K562 (cell line): Measurements from ENCODE around the gene MORF4L1. TPM values are rescaled to one million over a fixed set of nuclear protein-coding genes. Genes with fewer than 3 reads are reported as not detected.

Experiments
- ARID4B ChIP-seq: sonication (generic); formaldehyde crosslinking; IDR thresholded peaks from 2 replicates; pipeline ENCODE4 v1.8.0; 2022; ENCODE audit warnings: mild to moderate bottlenecking, missing genetic modification reagents
- BRD9 ChIP-seq: fragments of 450-650 bp; IDR thresholded peaks from 2 replicates; pipeline ENCODE4 v1.6.1; 2018; ENCODE audit warnings: low read depth; ENCODE audit not compliant: partially characterized antibody
- CEBPZ ChIP-seq: fragments of 150-350 bp; IDR thresholded peaks from 2 replicates; pipeline ENCODE4 v1.6.1; 2014; ENCODE audit warnings: low read depth, mild to moderate bottlenecking, low read length, borderline replicate concordance
- CHD4 ChIP-seq: fragments of 200-600 bp; sonication (generic); IDR thresholded peaks from 3 replicates; pipeline ENCODE4 v1.6.1; 2012; ENCODE audit warnings: low read depth, mild to moderate bottlenecking, mixed read lengths, low read length, inconsistent platforms; ENCODE audit not compliant: insufficient read depth, insufficient replicate concordance, poor library complexity, severe bottlenecking
- DPF2 ChIP-seq: fragments of 450-650 bp; IDR thresholded peaks from 2 replicates; pipeline ENCODE4 v1.6.1; 2016
- FOSL1 ChIP-seq: fragments of 200-800 bp; sonication (Bioruptor generic); conservative IDR thresholded peaks from 2 replicates; pipeline ENCODE4 v1.6.1; 2016; ENCODE audit warnings: missing genetic modification characterization, missing compliant biosample characterization
- HCFC1 ChIP-seq: IDR thresholded peaks from 2 replicates; pipeline ENCODE4 v1.6.1; 2012; ENCODE audit warnings: low read depth, low read length, improper control_type of control experiment
- NFE2L1 ChIP-seq: fragments of 450-650 bp; IDR thresholded peaks from 2 replicates; pipeline ENCODE4 v1.6.1; 2016; ENCODE audit warnings: missing genetic modification characterization, low read depth, mild to moderate bottlenecking, missing compliant biosample characterization, moderate library complexity, borderline replicate concordance
- POLR3G ChIP-seq: IDR thresholded peaks from 2 replicates; pipeline ENCODE4 v1.6.1; 2011; ENCODE audit not compliant: insufficient read length, insufficient replicate concordance; ENCODE audit errors: extremely low read depth
- POU5F1 ChIP-seq: fragments of 150-350 bp; IDR thresholded peaks from 2 replicates; pipeline ENCODE4 v1.6.1; 2014; ENCODE audit warnings: borderline replicate concordance, low read length, low read depth, mild to moderate bottlenecking; ENCODE audit not compliant: partially characterized antibody
- TBP ChIP-seq: optimal IDR thresholded peaks from 2 replicates; pipeline ENCODE3; 2011; ENCODE audit warnings: low read depth, low read length, improper control_type of control experiment
- TCF15 ChIP-seq: fragments of 250-450 bp; sonication (Bioruptor Pico); IDR thresholded peaks from 2 replicates; pipeline ENCODE4 v1.8.0; 2022; ENCODE audit warnings: moderate library complexity, mild to moderate bottlenecking, inconsistent platforms
- TCFL5 ChIP-seq: fragments of 250-450 bp; sonication (Bioruptor Pico); conservative IDR thresholded peaks from 2 replicates; pipeline ENCODE4 v1.6.1; 2021; ENCODE audit warnings: mild to moderate bottlenecking, moderate library complexity, matching md5 sums
- ZC3H8 ChIP-seq: fragments of 450-650 bp; IDR thresholded peaks from 2 replicates; pipeline ENCODE4 v1.6.1; 2017
- ZKSCAN8 ChIP-seq: fragments of 200-800 bp; sonication (Bioruptor generic); IDR thresholded peaks from 2 replicates; pipeline ENCODE4 v1.6.1; 2016; ENCODE audit warnings: missing genetic modification characterization, missing compliant biosample characterization
- ZNF133 ChIP-seq: fragments of 250-450 bp; sonication (Bioruptor Pico); IDR thresholded peaks from 2 replicates; pipeline ENCODE4 v1.4.0; 2020; ENCODE audit warnings: mild to moderate bottlenecking
- ZNF143 ChIP-seq: sonication (generic); formaldehyde crosslinking; IDR thresholded peaks from 2 replicates; pipeline ENCODE4 v1.9.0; 2022; ENCODE audit warnings: mild to moderate bottlenecking, missing genetic modification reagents
- ZNF197 ChIP-seq: fragments of 200-800 bp; sonication (Bioruptor generic); IDR thresholded peaks from 2 replicates; pipeline ENCODE4 v1.6.1; 2016; ENCODE audit warnings: low read depth, missing genetic modification characterization, missing compliant biosample characterization
- ZNF263 ChIP-seq: sonication (generic); formaldehyde crosslinking; IDR thresholded peaks from 2 replicates; pipeline ENCODE4 v1.8.0; 2022; ENCODE audit warnings: mild to moderate bottlenecking, missing genetic modification reagents, borderline replicate concordance
- ZNF586 ChIP-seq: fragments of 450-650 bp; formaldehyde crosslinking; conservative IDR thresholded peaks from 2 replicates; pipeline ENCODE4 v1.4.0; 2020; ENCODE audit warnings: mild to moderate bottlenecking, moderate library complexity
- polyA plus RNA-seq, 8 experiments: library from polyadenylated mRNA; depleted of rRNA in 4 of 8; stranded (reverse) in 5 of 8; unstranded in 3 of 8; fragments of >200 nt; fragmentation: Nextera tagmentation in 2 of 8; fragmentation: Illumina TruSeq in 1 of 8; extraction: Ambion mirVana in 2 of 8; extraction: Trizol in 1 of 8; gene quantifications; 2 replicates each; pipeline versions ENCODE4 v1.2.1 to v1.2.3, GENCODE V29; 2011 to 2014; ENCODE audit warnings: inconsistent platforms in 1 of 8, missing spikeins in 1 of 8
- total RNA-seq, 7 experiments: library from RNA; depleted of rRNA in 6 of 7; stranded (reverse); fragments of >200 nt in 6 of 7; fragmentation: Illumina TruSeq in 2 of 7; extraction: Trizol in 2 of 7; gene quantifications; 2 replicates each; pipeline versions ENCODE4 v1.2.1 to v1.2.3, GENCODE V29; 2011 to 2021; ENCODE audit warnings: low replicate concordance in 1 of 7

MORF4L1 gene
- total and polyA plus RNA-seq, 9 of the 15 experiments (the other 6 are each of a cell fraction or from before 2014, with no cell fraction given) = 127 to 615 (median 281) TPM

- TF ChIP-seq TCF15 (CRISPR knock-in tag) (no peak), ZNF133 (no peak), TBP (peak; percentile 82), ZC3H8 (no peak), ZNF263 (CRISPR knock-in tag) (peak; percentile 20; the same call in 1 of the 2 replicates), POU5F1 (peak; percentile 60), CHD4 (no peak), TCFL5 (CRISPR knock-in tag) (no peak), ZNF197 (CRISPR knock-in tag) (no peak; the same call in 1 of the 2 replicates), NFE2L1 (no peak), ZNF586 (CRISPR knock-in tag) (no peak), ZKSCAN8 (CRISPR knock-in tag) (no peak), POLR3G (no peak), HCFC1 (peak; percentile 93), CEBPZ (no peak), FOSL1 (tag) (no peak), ZNF143 (peak; percentile 87), DPF2 (peak; percentile 59), ARID4B (CRISPR knock-in tag) (peak; percentile 25; the same call in 1 of the 2 replicates), BRD9 (no peak)
These were observed at the start of gene MORF4L1 (continued) for GRCh38 chr15:78872155-78872971.
